Fibroblast of skin of right quadriceps (primary cell): Measurements from ENCODE around the gene CYP2W1.

Experiments used
- DNase-seq: peaks from one replicate; pipeline ENCODE4 v3.0.0-alpha.2; 2013

CYP2W1 gene

GRCh38 chr7:967361-968082, 15.5 kb upstream of the CYP2W1 start:
- DNase-seq: no peak

DNA sequence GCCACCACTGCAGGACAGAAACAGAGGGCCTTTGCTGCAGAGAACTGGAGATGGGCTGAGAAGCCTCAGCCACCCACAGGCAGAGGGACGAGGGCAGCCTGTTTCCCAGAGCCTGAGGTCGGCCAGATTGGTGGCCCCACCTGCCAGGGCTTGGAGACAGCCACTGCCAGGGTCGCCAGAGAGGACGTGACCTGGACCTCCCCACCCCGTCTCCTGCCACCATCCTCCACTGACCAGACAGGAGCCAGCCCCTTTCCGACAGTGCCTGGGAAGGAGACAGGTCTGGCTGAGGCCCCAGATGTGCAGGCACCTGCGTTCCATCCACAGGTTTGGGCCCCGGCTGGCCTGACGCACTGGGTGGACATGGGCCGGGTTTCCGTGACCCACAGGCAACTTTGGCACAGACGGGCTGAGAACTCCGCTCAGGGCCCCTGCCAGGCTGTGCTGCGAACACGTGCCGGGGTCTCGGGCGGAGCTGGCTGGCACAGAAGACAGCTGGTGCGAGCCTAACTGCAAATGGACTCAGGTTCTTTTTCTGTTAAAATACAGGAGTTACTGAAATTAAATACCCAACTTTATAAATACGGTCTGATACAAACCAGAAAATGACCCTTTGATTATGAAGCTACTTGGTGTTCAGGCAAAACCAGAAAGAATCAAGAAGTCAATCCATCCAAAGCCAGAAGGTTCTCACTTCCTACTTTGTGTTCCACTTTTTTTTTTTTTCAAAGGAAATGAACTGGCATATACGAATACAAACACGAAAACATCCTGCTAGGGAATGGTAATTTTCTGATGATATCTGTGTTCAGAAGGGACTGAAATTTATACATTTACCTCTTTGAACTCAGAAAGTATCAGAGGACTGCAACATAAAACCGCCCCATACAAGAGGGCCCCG, 14.5 kb upstream of the CYP2W1 start:
- DNase-seq: no peak

- DNase-seq: no peak
Observed at GRCh38 chr7:969403-969802, 13.6 kb upstream of the CYP2W1 start.

DNA sequence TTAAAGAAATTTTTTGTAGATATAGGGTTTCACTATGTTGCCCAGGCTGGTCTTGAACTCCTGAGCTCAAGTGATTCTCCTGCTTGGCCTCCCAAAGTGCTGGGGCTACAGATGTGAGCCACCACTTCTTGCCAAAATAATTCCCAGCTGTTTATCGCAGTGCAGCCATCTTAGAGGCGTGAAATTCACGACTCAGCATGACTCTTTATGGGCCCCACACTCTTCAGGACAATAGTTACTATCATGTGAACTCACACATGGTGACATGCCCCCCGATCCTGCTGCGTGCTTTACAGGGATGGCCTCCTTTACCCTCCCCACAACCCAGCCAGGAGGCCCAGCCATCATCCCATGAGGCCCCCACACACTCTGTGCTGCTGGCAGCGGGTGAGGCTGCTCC, 12.2 kb upstream of the CYP2W1 start:
- no peak for DNase-seq

DNA sequence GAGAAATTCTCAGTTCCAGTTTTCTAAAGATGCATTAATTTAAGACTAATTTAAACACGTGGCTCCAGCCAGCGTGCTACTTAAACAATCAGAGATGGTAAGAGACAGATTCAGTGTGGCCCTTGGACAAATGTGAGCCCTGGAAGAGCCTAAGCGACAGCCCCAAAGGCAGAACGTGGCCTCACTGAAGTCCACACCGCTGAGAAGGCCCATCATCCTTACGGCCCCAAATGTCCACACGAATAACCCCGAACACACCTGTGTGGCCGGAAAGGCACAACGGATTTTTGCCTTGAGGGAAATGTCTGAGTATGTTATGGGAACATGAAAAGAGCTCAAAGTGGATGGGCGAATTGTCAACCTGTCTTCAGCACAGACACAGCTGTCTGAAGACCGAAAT, 10.9 kb upstream of the CYP2W1 start:
- DNase-seq: no peak

DNA sequence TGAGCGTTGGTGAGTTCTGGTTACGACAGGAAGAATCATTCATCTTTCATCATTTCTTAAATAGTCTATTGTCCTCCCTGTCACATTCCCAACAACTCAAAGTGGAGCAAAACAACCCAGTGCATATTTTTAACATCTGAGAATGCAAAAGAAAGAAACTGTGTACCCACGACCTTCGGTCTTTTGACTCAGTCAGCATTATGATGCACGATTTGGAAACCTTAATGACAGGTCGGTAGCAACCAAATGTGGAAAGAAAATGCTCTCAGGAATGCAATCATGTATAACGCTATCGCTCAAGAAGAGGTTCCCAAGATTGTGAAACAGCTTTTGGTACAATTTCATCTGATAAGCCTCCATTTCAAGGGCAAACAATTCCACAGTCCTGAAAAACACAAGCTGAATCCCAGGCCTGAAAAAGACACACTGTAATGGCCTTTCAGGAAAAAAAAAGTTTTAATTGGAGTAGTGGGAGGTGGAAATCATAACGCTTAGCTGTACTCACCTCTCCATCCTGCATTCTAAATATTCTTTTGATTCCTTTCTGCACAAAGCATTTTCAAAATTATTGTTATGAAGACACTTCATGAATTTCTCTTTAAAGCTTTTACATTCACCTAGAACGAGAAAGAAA, 10.2 kb upstream of the CYP2W1 start:
- DNase-seq: no peak

- no peak for DNase-seq
Observed at GRCh38 chr7:973312-973711, 9.7 kb upstream of the CYP2W1 start.

DNA sequence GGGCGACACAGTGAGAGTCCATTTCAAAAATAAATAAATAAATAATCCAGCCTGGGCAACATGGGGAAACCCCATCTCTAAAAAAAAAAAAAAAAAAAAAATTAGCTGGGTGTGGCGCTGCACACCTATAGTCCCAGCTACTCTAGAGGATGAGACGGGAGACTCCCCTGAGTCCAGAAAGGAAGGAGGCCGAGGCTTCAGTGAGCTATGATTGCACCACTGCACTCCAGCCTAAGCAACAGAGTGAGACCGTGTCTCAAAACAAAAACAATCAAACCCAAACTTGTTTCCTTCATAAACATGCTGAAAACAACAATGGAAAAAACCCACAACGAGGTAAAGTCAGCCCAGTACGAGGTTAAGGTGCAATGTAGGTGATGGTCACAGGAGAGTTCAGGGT, 8.8 kb upstream of the CYP2W1 start:
- DNase-seq: no peak

GRCh38 chr7:974820-975681, 7.9 kb upstream of the CYP2W1 start, which contains the start of gene COX19:
Gene COX19, minus strand, starts transcription at chr7:975549. Its CDS starts 40 bp downstream, at chr7:975509.
- DNase-seq: peak; percentile 87

DNA sequence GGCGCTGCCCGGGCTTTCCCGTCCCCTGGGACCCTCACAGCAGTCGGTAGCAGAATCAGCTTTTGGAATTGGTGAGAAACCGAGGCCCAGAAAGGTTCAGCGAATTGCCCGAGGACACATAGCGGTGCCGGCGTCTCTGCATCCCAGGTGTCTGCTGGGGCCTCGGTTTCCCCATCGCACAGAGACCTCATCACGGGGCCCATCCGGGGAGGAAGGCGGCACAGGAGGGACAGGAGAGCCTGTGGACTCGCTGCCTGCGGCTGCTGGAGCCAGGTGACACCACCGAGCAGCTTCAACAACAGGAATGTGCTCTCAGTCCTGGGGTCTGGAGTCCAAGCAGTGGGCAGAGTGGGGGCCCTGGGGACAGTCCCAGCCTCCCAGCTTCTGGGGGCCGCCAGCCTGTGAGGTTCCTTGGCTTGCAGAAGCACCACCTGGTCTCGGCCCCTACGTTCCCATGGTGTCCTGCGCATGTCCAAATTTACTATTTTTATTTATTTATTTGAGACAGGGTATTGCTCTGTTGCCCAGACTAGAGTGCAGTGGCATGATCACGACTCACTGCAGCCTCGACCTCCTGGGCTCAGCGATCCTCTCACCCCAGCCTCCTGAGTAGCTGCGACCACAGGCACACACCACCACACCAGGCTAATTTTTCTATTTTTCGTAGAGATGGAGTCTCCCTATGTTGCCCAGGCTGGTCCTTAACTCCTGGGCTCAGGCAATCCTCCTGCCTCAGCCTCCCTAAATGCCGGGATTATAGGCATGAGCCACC, 7.1 kb upstream of the CYP2W1 start:
- DNase-seq: no peak

GRCh38 chr7:976901-977325, 6.1 kb upstream of the CYP2W1 start:
- DNase-seq: no peak

GRCh38 chr7:977326-978048, 5.5 kb upstream of the CYP2W1 start:
- no peak for DNase-seq

GRCh38 chr7:978049-978346, 5.0 kb upstream of the CYP2W1 start:
- DNase-seq: no peak

DNA sequence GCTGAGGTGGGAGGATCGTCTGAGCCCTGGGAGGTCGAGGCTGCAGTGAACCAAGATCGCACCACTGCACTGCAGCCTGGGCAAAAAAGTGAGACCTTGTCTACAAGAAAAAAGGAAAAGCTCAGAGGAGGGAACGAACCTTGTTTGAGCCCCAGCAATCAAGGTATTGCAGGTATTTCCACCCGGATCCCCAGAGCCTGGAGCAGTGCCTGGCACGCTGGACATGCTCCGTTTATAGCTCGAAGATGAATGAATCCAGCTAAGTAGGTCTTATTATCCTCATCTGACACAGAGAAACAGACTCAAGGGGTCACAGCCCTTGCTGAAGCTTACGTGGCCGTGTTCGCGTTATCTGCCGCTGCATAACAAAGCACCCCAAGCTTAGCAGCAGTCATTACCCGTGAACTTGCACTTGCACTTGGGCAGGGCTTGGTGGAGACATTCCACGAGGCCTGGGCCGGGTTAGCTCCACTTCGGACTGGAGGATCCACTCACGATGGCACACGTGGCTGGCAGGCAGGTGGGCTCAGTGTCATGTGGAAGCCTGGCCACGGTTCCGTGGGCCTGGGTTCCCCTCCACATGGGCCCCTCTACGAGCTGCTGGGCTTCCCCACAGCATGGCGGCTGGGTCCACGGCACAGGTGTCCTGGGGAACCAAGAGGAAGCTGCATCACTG, 4.4 kb upstream of the CYP2W1 start:
- no peak for DNase-seq

GRCh38 chr7:979151-979550, 3.8 kb upstream of the CYP2W1 start:
- no peak for DNase-seq

- DNase-seq: no peak
Observed at GRCh38 chr7:979886-980571, 3.0 kb upstream of the CYP2W1 start.

GRCh38 chr7:981793-982510, 1.0 kb upstream of the CYP2W1 start:
- DNase-seq: no peak

DNA sequence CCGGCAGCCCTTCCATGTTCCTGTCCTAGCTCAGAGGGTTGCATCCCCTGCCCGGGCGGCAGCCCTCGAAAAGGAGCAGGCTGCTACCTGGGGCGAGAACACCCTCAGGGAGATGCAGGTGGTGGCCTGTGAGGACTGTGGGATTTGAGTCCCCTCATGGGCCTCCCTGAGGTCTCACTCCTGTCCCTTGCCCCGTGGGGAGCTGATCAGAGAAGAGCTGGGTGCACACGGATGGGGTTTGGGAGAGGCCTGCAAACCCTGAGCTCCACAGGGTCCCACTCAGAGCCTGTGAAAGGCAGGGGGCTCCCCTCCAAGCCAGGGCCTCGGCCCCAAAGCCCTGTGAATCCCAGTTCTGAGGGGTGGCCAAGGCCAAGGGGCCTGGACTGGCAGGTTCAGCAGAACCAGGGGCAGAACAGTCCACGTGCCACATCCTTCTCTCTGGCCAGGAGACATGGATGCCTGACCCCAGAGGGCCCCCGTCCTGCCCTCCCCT, 424 bp upstream of the CYP2W1 start:
- no peak for DNase-seq

- no peak for DNase-seq
Observed at GRCh38 chr7:983616-984071, 663 bp downstream of the CYP2W1 start.
